GM12878 (cell line): ENCODE measurements around the gene BCAS4. TPM values are rescaled to one million over a fixed set of nuclear protein-coding genes. Genes with fewer than 3 reads are reported as not detected.

ENCODE experiments used
- ATAC-seq: fragments of 200-7000 bp; cut with Tn5 transposase; 3 replicates; pipeline ENCODE4 v1.9.1; 2020; ENCODE audit warnings: mild to moderate bottlenecking, moderate library complexity
- BruUV-seq: library from RNA; stranded (reverse); fragments of 400-500 nt; replicated peaks from 2 replicates; lab custom pipeline; 2021; lab: Mats Ljungman, UMichigan
- CTCF ChIA-PET: fragments of 300-600 bp; sonication (Branson Sonifier 250); formaldehyde crosslinking; extraction: SDS; loops from one replicate; lab custom pipeline; 2021; ENCODE audit warnings: inconsistent platforms; lab: Yijun Ruan, JAX
- POLR2A ChIA-PET: fragments of 350-600 bp; formaldehyde crosslinking; extraction: SDS; loops from one replicate; lab custom pipeline; 2021; ENCODE audit warnings: inconsistent platforms; lab: Charles Lee
- RAD21 ChIA-PET: fragments of 300-600 bp; sonication (Branson Sonifier 250); formaldehyde crosslinking; loops from one replicate; lab custom pipeline; 2023; ENCODE audit warnings: antibody characterized with exemption; ENCODE audit not compliant: unreplicated experiment; lab: Charles Lee
- SMC1A ChIA-PET: fragments of 300-600 bp; sonication (Branson Sonifier 250); formaldehyde crosslinking; loops from one replicate; lab custom pipeline; 2023; ENCODE audit not compliant: unreplicated experiment, uncharacterized antibody; lab: Charles Lee
- DNase-seq: peaks from one replicate; pipeline ENCODE4 v3.0.0-alpha.2; 2011; ENCODE audit warnings: low read depth, low spot score
- FAIRE-seq: peaks from 3 replicates; lab custom pipeline; 2011; peaks lifted over from hg19 to GRCh38; lab: Jason Lieb, UNC
- H2AFZ ChIP-seq: 2 replicates; pipeline ENCODE4 v1.6.0; 2011; ENCODE audit warnings: low read depth, low read length, control low read depth; ENCODE audit not compliant: control insufficient read depth
- H3K27ac ChIP-seq: 2 replicates; pipeline ENCODE4 v1.5.1; 2011; ENCODE audit warnings: control low read depth; ENCODE audit not compliant: control insufficient read depth, insufficient read depth
- H3K27me3 ChIP-seq, 2 experiments: replicated peaks in 1 of 2; 2 replicates each; pipeline versions ENCODE4 v1.6.0 to v1.6.1; 2011; ENCODE audit warnings: low read length in 1 of 2; ENCODE audit not compliant: control insufficient read depth in 2 of 2, insufficient read depth in 2 of 2
- H3K36me3 ChIP-seq, 2 experiments: 2 replicates each; pipeline ENCODE4 v1.5.1; 2011; ENCODE audit warnings: low read length in 1 of 2; ENCODE audit not compliant: control insufficient read depth in 2 of 2, insufficient read depth in 2 of 2
- H3K4me1 ChIP-seq: 2 replicates; pipeline ENCODE4 v1.6.1; 2011; ENCODE audit warnings: mild to moderate bottlenecking, low read length, moderate library complexity, mixed read lengths; ENCODE audit not compliant: control insufficient read depth, insufficient read depth
- H3K4me2 ChIP-seq: 2 replicates; pipeline ENCODE4 v1.6.0; 2011; ENCODE audit warnings: control low read depth; ENCODE audit not compliant: control insufficient read depth, insufficient read depth
- H3K4me3 ChIP-seq: fragments of 200-600 bp; sonication (generic); 2 replicates; pipeline ENCODE4 v1.5.1; 2016
- H3K79me2 ChIP-seq: 2 replicates; pipeline ENCODE4 v1.6.0; 2011; ENCODE audit warnings: low read length; ENCODE audit not compliant: control insufficient read depth, insufficient read depth
- H3K9ac ChIP-seq: 2 replicates; pipeline ENCODE4 v1.8.0; 2011; ENCODE audit warnings: low read length, control low read depth, mixed read lengths; ENCODE audit not compliant: control insufficient read depth, insufficient read depth
- H3K9me3 ChIP-seq: replicated peaks from 3 replicates; pipeline ENCODE4 v1.5.1; 2011; ENCODE audit warnings: mild to moderate bottlenecking, low read length; ENCODE audit not compliant: control insufficient read depth, insufficient read depth
- H4K20me1 ChIP-seq: 2 replicates; pipeline ENCODE4 v1.6.0; 2011; ENCODE audit not compliant: control insufficient read depth, insufficient read depth
- CREM ChIP-seq: IDR thresholded peaks from 2 replicates; pipeline ENCODE4 v1.6.1; 2014; ENCODE audit warnings: antibody characterized with exemption, low read depth
- ETV6 ChIP-seq, 2 experiments: fragments of 450-650 bp in 1 of 2; IDR thresholded peaks in 1 of 2; conservative IDR thresholded peaks in 1 of 2; 2 replicates each; pipeline ENCODE4 v1.6.1; 2014; ENCODE audit warnings: antibody characterized with exemption in 1 of 2, borderline replicate concordance in 1 of 2, low read depth in 1 of 2, mild to moderate bottlenecking in 1 of 2, moderate library complexity in 1 of 2
- HDAC6 ChIP-seq: fragments of 200-600 bp; sonication (generic); IDR thresholded peaks from one replicate; pipeline ENCODE4 v1.8.0; 2017; ENCODE audit warnings: antibody characterized with exemption; ENCODE audit not compliant: unreplicated experiment
- IKZF2 ChIP-seq, 2 experiments: fragments of 450-650 bp; IDR thresholded peaks; 2 replicates each; pipeline ENCODE4 v1.6.1; 2017; ENCODE audit warnings: mild to moderate bottlenecking in 2 of 2, moderate library complexity in 2 of 2
- JUNB ChIP-seq: IDR thresholded peaks from 2 replicates; pipeline ENCODE4 v1.6.1; 2016; ENCODE audit warnings: antibody characterized with exemption, mild to moderate bottlenecking
- LARP7 ChIP-seq: fragments of 450-650 bp; IDR thresholded peaks from 2 replicates; pipeline ENCODE4 v1.6.1; 2017; ENCODE audit warnings: mild to moderate bottlenecking
- RUNX3 ChIP-seq: IDR thresholded peaks from 2 replicates; pipeline ENCODE4 v1.6.1; 2012; ENCODE audit warnings: low read length, inconsistent platforms
- ZBED1 ChIP-seq: IDR thresholded peaks from 2 replicates; pipeline ENCODE4 v1.6.1; 2016; ENCODE audit warnings: borderline replicate concordance
- ZNF207 ChIP-seq: fragments of 450-650 bp; IDR thresholded peaks from 2 replicates; pipeline ENCODE4 v1.6.1; 2014; ENCODE audit warnings: antibody characterized with exemption, mild to moderate bottlenecking, borderline replicate concordance
- WGBS: methylation state at CpG from one replicate; pipeline ENCODE4 v1.1.6; 2016; ENCODE audit warnings: low lambda C conversion rate; ENCODE audit not compliant: insufficient replicate concordance, insufficient coverage; ENCODE audit errors: missing lambda C conversion rate; 5-methylcytosine and 5-hydroxymethylcytosine counted together
- in situ Hi-C: fragments of 300-500 bp; cut with MboI; formaldehyde crosslinking; loops from 9 replicates; pipeline ENCODE4 v1.14.3; 2018; ENCODE audit warnings: mixed read lengths
- intact Hi-C: fragments of 100-400 bp; cut with micrococcal nuclease; formaldehyde crosslinking; loops from one replicate; pipeline ENCODE4 v1.14.2; 2022; ENCODE audit not compliant: unreplicated experiment
- polyA plus RNA-seq, 11 experiments: library from polyadenylated mRNA; depleted of rRNA in 4 of 11; unstranded in 6 of 11; stranded (reverse) in 5 of 11; fragments of >200 nt; fragmentation: Nextera tagmentation in 4 of 11; fragmentation: Illumina TruSeq in 1 of 11; extraction: Ambion mirVana in 4 of 11; extraction: Trizol in 1 of 11; gene quantifications; 1 replicate in 1 of 11; 2 replicates in 10 of 11; pipeline versions ENCODE4 v1.2.1 to v1.2.3, GENCODE V29; 2011 to 2016; ENCODE audit warnings: inconsistent platforms in 2 of 11, missing spikeins in 2 of 11, low read depth in 1 of 11
- total RNA-seq, 4 experiments: library from RNA; depleted of rRNA in 3 of 4; stranded (reverse); fragments of >200 nt in 3 of 4; fragmentation: Illumina TruSeq in 1 of 4; extraction: Trizol in 1 of 4; gene quantifications; 2 replicates each; pipeline versions ENCODE4 v1.2.1 to v1.2.3, GENCODE V29; 2013 to 2021
- TF ChIP-seq, protein P1 (sequence below): fragments of 450-650 bp; IDR thresholded peaks from 2 replicates; pipeline ENCODE4 v1.6.1; 2017; ENCODE audit warnings: mild to moderate bottlenecking, moderate library complexity
- TF ChIP-seq, protein P2 (sequence below): IDR thresholded peaks from 2 replicates; pipeline ENCODE4 v1.6.1; 2011; ENCODE audit warnings: borderline replicate concordance, low read depth, mild to moderate bottlenecking, moderate library complexity, mixed read lengths, low read length; ENCODE audit not compliant: insufficient read depth; ENCODE audit errors: extremely low read length
- TF ChIP-seq, protein P3 (sequence below): fragments of 450-650 bp; IDR thresholded peaks from 2 replicates; pipeline ENCODE4 v1.6.1; 2016; ENCODE audit warnings: mild to moderate bottlenecking, moderate library complexity, borderline replicate concordance

The BCAS4 gene
- total and polyA plus RNA-seq, 10 of the 15 experiments (the other 5 are each of a cell fraction or from before 2014, with no cell fraction given): 14.8 to 214 (median 65.3) TPM

DNA sequence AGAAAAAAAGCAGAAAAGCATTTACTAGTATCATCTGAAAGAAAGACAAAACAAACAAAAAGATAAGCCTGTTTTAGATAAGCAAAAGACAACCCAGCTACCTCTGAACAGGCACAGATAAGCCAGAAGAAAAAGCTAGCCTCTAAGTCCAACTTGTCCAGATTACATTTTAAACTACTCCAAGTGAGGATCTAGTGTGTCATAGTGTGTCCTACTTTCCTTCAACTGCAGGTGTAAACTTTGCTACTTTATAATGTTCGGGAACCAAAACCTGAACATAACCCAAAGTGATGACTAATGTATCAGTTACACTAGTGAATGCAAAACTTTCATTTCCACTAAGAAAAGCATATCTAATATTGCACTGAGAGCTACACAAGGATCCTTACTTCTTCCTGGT, 116.9 kb downstream of the BCAS4 start:
- Histone ChIP-seq H4K20me1 (peaks cover 18% of the 10 kb centered on the region), H3K4me2 (peak overlapping the region; percentile 91), H3K36me3 (peaks cover 3 to 34% of the 10 kb centered on the region in 2 experiments), H3K9me3 (no peaks in the 10 kb centered on the region), H3K4me1 (peaks cover 60% of the 10 kb centered on the region), H3K27ac (peak overlapping the region; percentile 54), H2AFZ (no peak overlapping the region), H3K79me2 (peaks cover 96% of the 10 kb centered on the region), H3K4me3 (peak overlapping the region; percentile 18; the same call in 1 of the 2 replicates), H3K27me3 (no peaks in the 10 kb centered on the region), H3K9ac (peak overlapping the region; percentile 22; the same call in 1 of the 2 replicates)
- FAIRE-seq (peak; percentile 70), ATAC-seq (peak; percentile 69), DNase-seq (peak; percentile 39)
- ChIA-PET RAD21 (interaction anchor here (0.8 to 2.0 kb wide), 9 partner anchors 9 to 117 kb away, joined by 3 to 8 read pairs (median 3); partner anchors contain the start of genes ADNP and BCAS4), SMC1A (interaction anchor here (1.0 to 4.3 kb wide), 9 partner anchors 9 to 117 kb away, joined by 3 to 17 read pairs (median 6); partner anchors contain the start of gene BCAS4), CTCF (interaction anchor here (0.6 to 3.8 kb wide), 10 partner anchors 9 to 121 kb away, joined by 3 to 44 read pairs (median 4); partner anchors contain the start of genes ADNP and BCAS4), POLR2A (interaction anchor here (0.7 to 1.4 kb wide), 5 partner anchors 9 to 117 kb away, joined by 3 to 4 read pairs (median 3); partner anchors contain the start of genes BCAS4, DPM1 and MOCS3)
- 0% methylated on average over 1 of the region's 1 CpG for WGBS
- intact Hi-C loops: no loop called here
- in situ Hi-C loops: no loop called here
- BruUV-seq: no TSS peak
- TF ChIP-seq, protein P1, sequence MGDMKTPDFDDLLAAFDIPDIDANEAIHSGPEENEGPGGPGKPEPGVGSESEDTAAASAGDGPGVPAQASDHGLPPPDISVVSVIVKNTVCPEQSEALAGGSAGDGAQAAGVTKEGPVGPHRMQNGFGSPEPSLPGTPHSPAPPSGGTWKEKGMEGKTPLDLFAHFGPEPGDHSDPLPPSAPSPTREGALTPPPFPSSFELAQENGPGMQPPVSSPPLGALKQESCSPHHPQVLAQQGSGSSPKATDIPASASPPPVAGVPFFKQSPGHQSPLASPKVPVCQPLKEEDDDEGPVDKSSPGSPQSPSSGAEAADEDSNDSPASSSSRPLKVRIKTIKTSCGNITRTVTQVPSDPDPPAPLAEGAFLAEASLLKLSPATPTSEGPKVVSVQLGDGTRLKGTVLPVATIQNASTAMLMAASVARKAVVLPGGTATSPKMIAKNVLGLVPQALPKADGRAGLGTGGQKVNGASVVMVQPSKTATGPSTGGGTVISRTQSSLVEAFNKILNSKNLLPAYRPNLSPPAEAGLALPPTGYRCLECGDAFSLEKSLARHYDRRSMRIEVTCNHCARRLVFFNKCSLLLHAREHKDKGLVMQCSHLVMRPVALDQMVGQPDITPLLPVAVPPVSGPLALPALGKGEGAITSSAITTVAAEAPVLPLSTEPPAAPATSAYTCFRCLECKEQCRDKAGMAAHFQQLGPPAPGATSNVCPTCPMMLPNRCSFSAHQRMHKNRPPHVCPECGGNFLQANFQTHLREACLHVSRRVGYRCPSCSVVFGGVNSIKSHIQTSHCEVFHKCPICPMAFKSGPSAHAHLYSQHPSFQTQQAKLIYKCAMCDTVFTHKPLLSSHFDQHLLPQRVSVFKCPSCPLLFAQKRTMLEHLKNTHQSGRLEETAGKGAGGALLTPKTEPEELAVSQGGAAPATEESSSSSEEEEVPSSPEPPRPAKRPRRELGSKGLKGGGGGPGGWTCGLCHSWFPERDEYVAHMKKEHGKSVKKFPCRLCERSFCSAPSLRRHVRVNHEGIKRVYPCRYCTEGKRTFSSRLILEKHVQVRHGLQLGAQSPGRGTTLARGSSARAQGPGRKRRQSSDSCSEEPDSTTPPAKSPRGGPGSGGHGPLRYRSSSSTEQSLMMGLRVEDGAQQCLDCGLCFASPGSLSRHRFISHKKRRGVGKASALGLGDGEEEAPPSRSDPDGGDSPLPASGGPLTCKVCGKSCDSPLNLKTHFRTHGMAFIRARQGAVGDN: no peak
- 0 out of 4 replicates have a peak, but pooled peaks of 1 of the 2 experiments have one; percentile 9 for TF ChIP-seq IKZF2 (IDR thresholded peaks at IDR 0.05)
- TF ChIP-seq LARP7: no peak
- TF ChIP-seq, protein P2, sequence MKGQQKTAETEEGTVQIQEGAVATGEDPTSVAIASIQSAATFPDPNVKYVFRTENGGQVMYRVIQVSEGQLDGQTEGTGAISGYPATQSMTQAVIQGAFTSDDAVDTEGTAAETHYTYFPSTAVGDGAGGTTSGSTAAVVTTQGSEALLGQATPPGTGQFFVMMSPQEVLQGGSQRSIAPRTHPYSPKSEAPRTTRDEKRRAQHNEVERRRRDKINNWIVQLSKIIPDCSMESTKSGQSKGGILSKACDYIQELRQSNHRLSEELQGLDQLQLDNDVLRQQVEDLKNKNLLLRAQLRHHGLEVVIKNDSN: no peak
- TF ChIP-seq JUNB: peak; percentile 19; the same call in 1 of the 2 replicates
- no peak for TF ChIP-seq ZNF207
- TF ChIP-seq, protein P3, sequence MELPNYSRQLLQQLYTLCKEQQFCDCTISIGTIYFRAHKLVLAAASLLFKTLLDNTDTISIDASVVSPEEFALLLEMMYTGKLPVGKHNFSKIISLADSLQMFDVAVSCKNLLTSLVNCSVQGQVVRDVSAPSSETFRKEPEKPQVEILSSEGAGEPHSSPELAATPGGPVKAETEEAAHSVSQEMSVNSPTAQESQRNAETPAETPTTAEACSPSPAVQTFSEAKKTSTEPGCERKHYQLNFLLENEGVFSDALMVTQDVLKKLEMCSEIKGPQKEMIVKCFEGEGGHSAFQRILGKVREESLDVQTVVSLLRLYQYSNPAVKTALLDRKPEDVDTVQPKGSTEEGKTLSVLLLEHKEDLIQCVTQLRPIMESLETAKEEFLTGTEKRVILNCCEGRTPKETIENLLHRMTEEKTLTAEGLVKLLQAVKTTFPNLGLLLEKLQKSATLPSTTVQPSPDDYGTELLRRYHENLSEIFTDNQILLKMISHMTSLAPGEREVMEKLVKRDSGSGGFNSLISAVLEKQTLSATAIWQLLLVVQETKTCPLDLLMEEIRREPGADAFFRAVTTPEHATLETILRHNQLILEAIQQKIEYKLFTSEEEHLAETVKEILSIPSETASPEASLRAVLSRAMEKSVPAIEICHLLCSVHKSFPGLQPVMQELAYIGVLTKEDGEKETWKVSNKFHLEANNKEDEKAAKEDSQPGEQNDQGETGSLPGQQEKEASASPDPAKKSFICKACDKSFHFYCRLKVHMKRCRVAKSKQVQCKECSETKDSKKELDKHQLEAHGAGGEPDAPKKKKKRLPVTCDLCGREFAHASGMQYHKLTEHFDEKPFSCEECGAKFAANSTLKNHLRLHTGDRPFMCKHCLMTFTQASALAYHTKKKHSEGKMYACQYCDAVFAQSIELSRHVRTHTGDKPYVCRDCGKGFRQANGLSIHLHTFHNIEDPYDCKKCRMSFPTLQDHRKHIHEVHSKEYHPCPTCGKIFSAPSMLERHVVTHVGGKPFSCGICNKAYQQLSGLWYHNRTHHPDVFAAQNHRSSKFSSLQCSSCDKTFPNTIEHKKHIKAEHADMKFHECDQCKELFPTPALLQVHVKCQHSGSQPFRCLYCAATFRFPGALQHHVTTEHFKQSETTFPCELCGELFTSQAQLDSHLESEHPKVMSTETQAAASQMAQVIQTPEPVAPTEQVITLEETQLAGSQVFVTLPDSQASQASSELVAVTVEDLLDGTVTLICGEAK: no peak
- TF ChIP-seq ETV6 (conservative IDR thresholded peaks at IDR 0.05 in 1 of 2, IDR thresholded peaks at IDR 0.05 in 1 of 2; ENCODE audit: borderline replicate concordance in 1 of 2, low read depth in 1 of 2): 0 out of 4 replicates have a peak, but pooled peaks of 1 of the 2 experiments have one; percentile 22
- TF ChIP-seq CREM: peak; percentile 19; the same call in 1 of the 2 replicates
- peak; percentile 22; the same call in 1 of the 2 replicates for TF ChIP-seq RUNX3
- TF ChIP-seq ZBED1: no peak
- TF ChIP-seq HDAC6: no peak
